NCI-H1048 (cell line): ENCODE data around the gene TGFBR3L.
"Not testable (repeated sequence)": the region's sequence is repeated elsewhere in the genome, so short reads cannot be mapped to it uniquely, and the experiment has no call there.

Source experiments
- DNase-seq: peaks from one replicate; lab custom pipeline; 2025; lab: John Stamatoyannopoulos, UW

Gene TGFBR3L

DNA sequence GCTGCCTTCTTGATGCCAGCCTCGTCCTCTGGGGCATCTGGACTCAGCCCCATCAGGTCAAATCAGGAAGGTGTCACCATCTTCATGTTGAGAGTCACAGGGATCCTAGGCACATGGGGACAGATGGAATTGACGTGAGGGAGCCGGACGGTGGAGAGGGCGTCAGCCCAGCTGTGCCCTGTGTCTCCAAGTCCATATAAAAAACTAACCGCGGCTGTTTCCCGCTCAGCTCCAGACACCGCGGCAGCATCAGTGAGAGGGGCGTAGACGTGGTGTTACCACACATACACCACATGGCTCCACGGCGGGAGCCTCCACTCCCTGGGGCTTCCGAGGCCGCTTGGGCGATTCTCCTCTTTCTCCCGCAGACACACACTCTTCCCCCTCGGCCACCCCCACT lies 34.8 kb upstream of the TGFBR3L start:
- DNase-seq: no peak

- DNase-seq: no peak
Measured at GRCh38 chr19:7881910-7882309, 32.7 kb upstream of the TGFBR3L start.

DNA sequence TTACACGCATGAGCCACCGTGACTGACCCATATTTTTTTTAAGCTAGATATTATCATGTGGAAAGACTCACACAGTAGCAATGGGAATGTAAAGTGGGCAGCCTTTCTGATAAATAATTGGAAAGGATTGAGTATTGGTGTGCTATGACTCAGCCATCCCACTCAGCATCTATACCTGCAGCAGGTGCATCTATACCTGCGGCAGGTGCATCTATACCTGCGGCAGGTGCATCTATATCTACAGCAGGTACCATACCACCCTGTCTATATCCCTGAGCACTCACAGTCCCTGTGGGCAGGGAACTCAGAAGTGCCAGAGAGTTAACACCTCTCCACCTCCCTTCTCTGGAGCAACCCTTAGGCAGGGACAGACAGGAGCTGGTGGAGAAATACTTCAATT lies 31.5 kb upstream of the TGFBR3L start:
- no peak for DNase-seq

DNA sequence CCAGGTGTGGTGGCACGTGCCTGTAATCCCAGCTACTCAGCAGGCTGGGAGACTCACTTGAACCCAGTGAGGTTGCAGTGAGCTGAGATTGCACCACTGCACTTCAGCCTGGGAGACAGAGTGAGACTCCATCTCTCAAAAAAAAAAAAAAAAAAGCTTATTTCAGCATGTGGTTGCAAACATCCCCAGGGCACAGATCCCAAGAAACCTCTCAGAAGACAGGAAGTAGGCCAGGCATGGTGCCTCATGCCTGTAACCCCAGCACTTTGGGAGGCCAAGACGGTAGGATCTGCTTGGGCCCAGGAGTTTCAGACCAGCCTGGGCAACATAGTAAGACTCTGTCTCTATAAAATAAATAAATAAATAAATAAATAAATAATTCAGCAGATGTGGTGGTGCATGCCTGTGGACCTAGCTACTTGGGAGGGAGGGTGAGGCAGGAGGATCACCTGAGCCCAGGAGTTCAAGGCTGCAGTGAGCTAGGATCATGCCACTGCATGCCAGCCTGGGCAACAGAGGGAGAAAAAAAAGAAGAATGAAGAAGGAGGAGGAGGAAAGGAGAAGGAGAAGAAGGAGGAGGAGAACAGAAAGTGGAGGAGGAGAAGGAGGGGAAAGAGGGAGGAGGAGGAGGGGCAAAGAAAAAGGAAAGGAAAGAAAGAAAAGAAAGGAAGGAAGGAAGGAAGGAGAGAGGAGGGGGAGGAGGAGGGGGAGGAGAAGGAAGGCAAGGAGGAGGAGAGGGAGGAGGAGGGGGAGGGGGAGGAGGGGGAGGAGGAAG lies 30.6 kb upstream of the TGFBR3L start:
- DNase-seq: no peak

DNA sequence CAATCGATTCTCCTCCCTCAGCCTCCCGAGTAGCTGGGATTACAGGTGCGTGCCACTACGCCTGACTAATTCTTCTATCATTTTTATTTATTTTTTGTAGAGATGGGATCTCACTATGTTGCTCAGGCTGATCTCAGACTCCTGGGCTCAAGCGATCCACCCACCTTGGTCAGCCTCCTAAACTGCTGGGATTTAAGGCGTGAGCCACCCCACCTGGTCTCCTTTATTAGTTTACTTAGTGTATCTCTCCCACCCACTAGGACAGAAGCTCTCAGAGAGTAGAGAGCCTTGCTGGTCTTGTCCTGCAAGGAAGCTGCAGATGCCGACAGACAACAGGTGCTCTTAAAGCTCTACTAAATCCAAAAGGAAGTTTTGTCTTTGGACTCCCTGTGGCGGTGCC lies 28.8 kb upstream of the TGFBR3L start:
- DNase-seq: no peak

- DNase-seq: no peak
Measured at GRCh38 chr19:7887408-7888144, 27.1 kb upstream of the TGFBR3L start.

GRCh38 chr19:7888145-7888825 lies 26.3 kb upstream of the TGFBR3L start, which contains the start of gene LRRC8E:
TSS of gene LRRC8E (plus strand) at chr19:7888510. CDS start at chr19:7895604, 7,094 bp downstream.
- DNase-seq: peak; percentile 42

- DNase-seq: no peak
Measured at GRCh38 chr19:7888826-7889217, 25.8 kb upstream of the TGFBR3L start.

GRCh38 chr19:7893362-7894101 lies 21.1 kb upstream of the TGFBR3L start:
- DNase-seq: not testable (repeated sequence)

GRCh38 chr19:7894612-7895309 lies 19.9 kb upstream of the TGFBR3L start:
- no peak for DNase-seq

- no peak for DNase-seq
Measured at GRCh38 chr19:7895565-7895964, 19.1 kb upstream of the TGFBR3L start.

DNA sequence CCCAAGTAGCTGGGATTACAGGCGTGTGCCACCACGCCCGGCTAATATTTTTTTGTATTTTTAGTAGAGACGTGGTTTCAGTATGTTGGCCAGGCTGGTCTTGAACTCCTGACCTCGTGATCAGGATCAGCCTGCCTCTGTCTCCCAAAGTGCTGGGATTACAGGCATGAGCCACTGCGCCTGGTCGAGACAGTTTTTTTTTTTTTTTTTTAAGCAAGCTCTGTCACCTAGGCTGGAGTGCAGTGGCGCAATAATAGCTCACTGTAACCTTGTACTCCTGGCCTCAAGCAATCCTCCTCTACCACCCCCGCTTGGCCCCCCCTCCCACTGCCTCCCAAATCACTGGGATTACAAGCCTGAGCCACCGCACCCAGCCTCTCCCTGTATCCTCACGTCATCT lies 17.3 kb upstream of the TGFBR3L start:
- no peak for DNase-seq

DNA sequence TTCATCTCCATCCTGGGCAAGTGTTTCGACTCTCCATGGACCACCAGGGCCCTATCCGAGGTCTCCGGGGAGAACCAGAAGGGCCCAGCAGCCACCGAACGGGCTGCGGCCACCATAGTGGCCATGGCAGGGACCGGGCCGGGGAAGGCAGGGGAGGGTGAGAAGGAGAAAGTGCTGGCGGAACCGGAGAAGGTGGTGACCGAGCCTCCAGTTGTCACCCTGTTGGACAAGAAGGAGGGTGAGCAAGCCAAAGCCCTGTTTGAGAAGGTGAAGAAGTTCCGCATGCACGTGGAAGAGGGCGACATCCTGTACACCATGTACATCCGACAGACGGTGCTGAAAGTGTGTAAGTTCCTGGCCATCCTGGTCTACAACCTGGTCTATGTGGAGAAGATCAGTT lies 15.7 kb upstream of the TGFBR3L start:
- DNase-seq: no peak

- DNase-seq: no peak
Measured at GRCh38 chr19:7899751-7900378, 14.8 kb upstream of the TGFBR3L start.

GRCh38 chr19:7900401-7900870 lies 14.2 kb upstream of the TGFBR3L start:
- no peak for DNase-seq

DNA sequence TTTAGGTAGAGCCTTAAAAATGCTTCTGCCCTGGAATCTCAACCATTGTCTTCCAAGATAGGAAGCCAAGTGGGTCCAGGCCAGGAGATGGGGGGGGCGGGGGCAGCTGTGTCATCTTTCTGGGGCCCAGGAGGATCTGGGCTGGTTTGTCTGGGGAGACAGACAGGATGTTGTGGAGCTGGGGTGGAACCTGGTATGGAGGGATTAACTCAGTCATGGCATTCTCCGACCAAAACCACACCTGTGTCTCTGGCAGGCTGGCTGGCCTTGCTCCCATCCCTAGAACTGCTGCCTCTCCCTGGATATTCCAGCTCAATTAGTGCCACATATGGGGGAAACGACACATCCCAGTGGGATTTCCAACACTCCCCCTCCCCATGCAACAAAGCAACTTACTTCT lies 13.7 kb upstream of the TGFBR3L start:
- no peak for DNase-seq

GRCh38 chr19:7901337-7901736 lies 13.3 kb upstream of the TGFBR3L start:
- no peak for DNase-seq

DNA sequence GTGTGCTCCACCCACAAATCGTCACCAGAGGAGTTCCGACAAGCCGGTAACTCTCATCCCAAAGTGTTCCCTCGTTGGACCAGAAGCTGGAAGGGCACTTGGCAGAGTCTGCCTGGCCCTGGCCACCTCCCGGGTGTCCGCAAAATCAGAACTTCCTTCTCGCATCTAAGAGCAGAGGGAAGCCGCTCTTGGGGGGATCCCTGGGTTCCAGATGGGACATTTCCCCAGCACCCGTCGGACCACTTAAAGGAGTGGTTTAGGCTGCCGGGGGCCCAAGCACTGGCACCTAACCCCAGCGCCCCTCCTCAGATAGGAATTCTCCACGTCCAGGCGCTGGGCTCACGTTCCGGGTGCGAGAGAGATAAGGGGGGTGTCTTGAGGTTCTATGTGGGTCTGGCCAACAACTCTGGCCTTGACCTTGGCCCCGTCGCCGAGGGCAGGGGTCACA lies 11.8 kb upstream of the TGFBR3L start:
- no peak for DNase-seq

DNA sequence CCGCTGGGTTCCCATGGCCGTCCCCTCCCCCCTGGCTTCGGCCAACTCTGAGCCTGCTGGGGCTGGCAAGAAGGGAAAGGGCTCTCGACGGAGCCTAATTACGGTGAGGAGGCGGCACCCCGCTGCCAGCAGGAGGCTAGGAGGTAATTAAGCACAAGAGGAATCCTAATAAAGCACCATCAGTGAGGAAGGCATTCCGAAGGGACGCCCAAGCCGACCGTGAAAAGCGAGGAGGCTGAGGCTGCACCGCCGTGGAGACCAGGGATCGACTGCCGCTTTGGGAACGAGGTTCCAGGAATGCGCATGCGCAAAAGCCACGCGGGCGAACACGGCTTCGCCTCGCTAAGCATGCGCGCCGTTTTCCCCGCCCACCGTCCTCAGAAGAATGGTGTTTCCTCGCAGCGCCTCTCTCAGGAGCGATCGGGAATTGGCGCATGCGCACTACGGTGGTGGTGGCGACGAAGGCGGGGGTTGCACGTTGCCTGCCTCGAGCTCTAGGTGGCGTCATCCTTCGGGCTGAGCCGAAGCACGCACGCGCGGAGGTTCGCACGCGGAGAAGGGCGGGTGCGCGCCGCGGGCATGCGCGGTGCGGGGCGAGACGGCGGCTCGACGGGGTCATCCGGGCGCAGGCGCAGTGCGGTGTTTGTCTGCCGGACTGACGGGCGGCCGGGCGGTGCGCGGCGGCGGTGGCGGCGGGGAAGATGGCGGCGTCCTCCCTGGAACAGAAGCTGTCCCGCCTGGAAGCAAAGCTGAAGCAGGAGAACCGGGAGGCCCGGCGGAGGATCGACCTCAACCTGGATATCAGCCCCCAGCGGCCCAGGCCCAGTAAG lies 11.2 kb upstream of the TGFBR3L start, which contains the start of gene MAP2K7:
MAP2K7 (plus strand) TSS at position 634 of the 830 bp plus-strand sequence; CDS start at position 702, 68 bp downstream.
- DNase-seq: peak; percentile 98
